Measurements from ENCODE around the gene GH2. TPM values are rescaled to one million over a fixed set of nuclear protein-coding genes. Genes with fewer than 3 reads are reported as not detected.
A peak's percentile ranks its signal among the peaks of the same experiment; 100 is the strongest.
"Not testable (repeated sequence)": the region's sequence is repeated elsewhere in the genome, so short reads cannot be mapped to it uniquely, and the experiment has no call there.

Gene GH2
- total RNA-seq, 4 donors from 2014 or later, result not detected

- 22% methylated on average over 51 of the region's 82 CpGs for WGBS
- Histone ChIP-seq H3K27ac (peak overlapping the region; percentile 53), H3K4me1 (peaks cover 10% of the 10 kb centered on the region), H3K27me3 (no peaks in the 10 kb centered on the region), H3K4me3 (peak overlapping the region; percentile 32), H3K36me3 (no peaks in the 10 kb centered on the region), H3K9me3 (no peaks in the 10 kb centered on the region)
- DNase-seq (ENCODE audit: low spot score in 2 of 2), result peak; percentile 95 to 98
- peak; percentile 4 to 93 (median 61) for TF ChIP-seq POLR2AphosphoS5 (IDR thresholded peaks at IDR 0.05)
- no peak for TF ChIP-seq POLR2A (IDR thresholded peaks at IDR 0.05)
- TF ChIP-seq CTCF (IDR thresholded peaks at IDR 0.05), result peak; percentile 34 to 68
- TF ChIP-seq EP300 (IDR thresholded peaks at IDR 0.05), result no peak
Measured at GRCh38 chr17:63848834-63849689, 32.7 kb downstream of the GH2 start.

GRCh38 chr17:63847525-63848249 is 34.1 kb downstream of the GH2 start:
- TF ChIP-seq POLR2AphosphoS5 (IDR thresholded peaks at IDR 0.05), result no peak
- no peak for TF ChIP-seq CTCF (IDR thresholded peaks at IDR 0.05)
- no peak for TF ChIP-seq POLR2A (IDR thresholded peaks at IDR 0.05)
- no peak for TF ChIP-seq EP300 (IDR thresholded peaks at IDR 0.05)
- WGBS, result 76% methylated on average over 3 of the region's 3 CpGs
- no peaks in the 10 kb centered on the region for H3K36me3 ChIP-seq

GRCh38 chr17:63845509-63845908 is 36.2 kb downstream of the GH2 start:
- no peak overlapping the region for H3K4me3 ChIP-seq
- H3K4me1 ChIP-seq, result peaks cover 29% of the 10 kb centered on the region
- no peaks in the 10 kb centered on the region for H3K27me3 ChIP-seq
- H3K9me3 ChIP-seq, result no peaks in the 10 kb centered on the region
- WGBS, result 42% methylated on average over 1 of the region's 1 CpG
- no peaks in the 10 kb centered on the region for H3K36me3 ChIP-seq
- DNase-seq (ENCODE audit: low spot score in 2 of 2), result no peak
- TF ChIP-seq CTCF (IDR thresholded peaks at IDR 0.05) (no peak), EP300 (IDR thresholded peaks at IDR 0.05) (no peak), POLR2AphosphoS5 (IDR thresholded peaks at IDR 0.05) (no peak), POLR2A (IDR thresholded peaks at IDR 0.05) (no peak)
- H3K27ac ChIP-seq, result no peak overlapping the region

More at GRCh38 chr17:63847525-63848249, 34.1 kb downstream of the GH2 start:
- H3K27me3 ChIP-seq, result no peaks in the 10 kb centered on the region
- peaks cover 17% of the 10 kb centered on the region for H3K4me1 ChIP-seq
- H3K4me3 ChIP-seq, result no peak overlapping the region
- no peak for DNase-seq (ENCODE audit: low spot score in 2 of 2)
- H3K9me3 ChIP-seq, result no peaks in the 10 kb centered on the region
- no peak overlapping the region for H3K27ac ChIP-seq

- no peaks in the 10 kb centered on the region for H3K27me3 ChIP-seq
- TF ChIP-seq POLR2AphosphoS5 (IDR thresholded peaks at IDR 0.05) (no peak), CTCF (IDR thresholded peaks at IDR 0.05) (peak in 1 of 2 donors; percentile 0)
- peak overlapping the region; percentile 64 for H3K27ac ChIP-seq
- no peaks in the 10 kb centered on the region for H3K36me3 ChIP-seq
- H3K4me3 ChIP-seq, result peak overlapping the region; percentile 71
- no peaks in the 10 kb centered on the region for H3K9me3 ChIP-seq
- peaks cover 39% of the 10 kb centered on the region for H3K4me1 ChIP-seq
- no peak for DNase-seq (ENCODE audit: low spot score in 2 of 2)
- 78% methylated on average over 9 of the region's 9 CpGs for WGBS
Measured at GRCh38 chr17:63843910-63844677, 37.6 kb downstream of the GH2 start.

GRCh38 chr17:63843387-63843888 is 38.3 kb downstream of the GH2 start:
- Histone ChIP-seq H3K4me1 (peaks cover 41% of the 10 kb centered on the region), H3K27ac (peak overlapping the region; percentile 64), H3K4me3 (peak overlapping the region; percentile 71)
- not testable (repeated sequence) for DNase-seq (ENCODE audit: low spot score in 2 of 2); H3K36me3 ChIP-seq; H3K9me3 ChIP-seq; H3K27me3 ChIP-seq
- 9% methylated on average over 19 of the region's 19 CpGs for WGBS
